Coronary artery (tissue), 2 donors: ENCODE measurements around the gene TMEM19.

Source experiments
- DNase-seq: peaks from one replicate; pipeline ENCODE4 v3.0.0-alpha.2; 2017; ENCODE audit warnings: low spot score
- H3K27ac ChIP-seq, 2 donors: fragments of 200-600 bp; sonication (generic); one replicate each; pipeline ENCODE4 v1.5.1; 2016 to 2019
- H3K4me3 ChIP-seq: fragments of 200-600 bp; sonication (generic); 2 replicates; pipeline ENCODE4 v1.5.1; 2016; ENCODE audit warnings: mild to moderate bottlenecking, moderate library complexity
- CTCF ChIP-seq: fragments of 200-600 bp; sonication (generic); IDR thresholded peaks from one replicate; pipeline ENCODE4 v1.5.1; 2019; ENCODE audit warnings: antibody characterized with exemption

Gene TMEM19

GRCh38 chr12:71727958-71728357, 42.1 kb downstream of the TMEM19 start:
- DNase-seq: no peak
- H3K27ac ChIP-seq: no peak overlapping the region
- no peak overlapping the region for H3K4me3 ChIP-seq
- no peak for TF ChIP-seq CTCF

DNA sequence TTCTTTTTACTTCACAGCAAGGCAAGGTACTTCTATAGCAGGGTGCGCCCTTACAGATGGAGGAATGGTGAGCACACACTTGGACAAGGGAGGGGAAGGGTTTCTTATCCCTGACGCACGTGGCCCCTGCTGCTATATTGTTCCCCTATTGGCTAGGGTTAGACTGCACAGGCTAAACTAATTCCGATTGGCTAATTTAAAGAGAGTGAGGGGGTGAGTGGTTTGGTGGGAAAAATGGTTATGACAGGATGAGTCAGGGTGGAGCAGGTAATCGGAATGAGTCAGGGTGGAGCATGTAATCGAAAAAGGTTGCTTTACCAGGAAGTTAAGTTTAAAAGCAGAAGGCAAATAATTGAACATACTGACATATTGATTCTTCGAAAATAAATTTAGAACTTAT, 45.1 kb downstream of the TMEM19 start:
- H3K4me3 ChIP-seq: no peak overlapping the region

DNA sequence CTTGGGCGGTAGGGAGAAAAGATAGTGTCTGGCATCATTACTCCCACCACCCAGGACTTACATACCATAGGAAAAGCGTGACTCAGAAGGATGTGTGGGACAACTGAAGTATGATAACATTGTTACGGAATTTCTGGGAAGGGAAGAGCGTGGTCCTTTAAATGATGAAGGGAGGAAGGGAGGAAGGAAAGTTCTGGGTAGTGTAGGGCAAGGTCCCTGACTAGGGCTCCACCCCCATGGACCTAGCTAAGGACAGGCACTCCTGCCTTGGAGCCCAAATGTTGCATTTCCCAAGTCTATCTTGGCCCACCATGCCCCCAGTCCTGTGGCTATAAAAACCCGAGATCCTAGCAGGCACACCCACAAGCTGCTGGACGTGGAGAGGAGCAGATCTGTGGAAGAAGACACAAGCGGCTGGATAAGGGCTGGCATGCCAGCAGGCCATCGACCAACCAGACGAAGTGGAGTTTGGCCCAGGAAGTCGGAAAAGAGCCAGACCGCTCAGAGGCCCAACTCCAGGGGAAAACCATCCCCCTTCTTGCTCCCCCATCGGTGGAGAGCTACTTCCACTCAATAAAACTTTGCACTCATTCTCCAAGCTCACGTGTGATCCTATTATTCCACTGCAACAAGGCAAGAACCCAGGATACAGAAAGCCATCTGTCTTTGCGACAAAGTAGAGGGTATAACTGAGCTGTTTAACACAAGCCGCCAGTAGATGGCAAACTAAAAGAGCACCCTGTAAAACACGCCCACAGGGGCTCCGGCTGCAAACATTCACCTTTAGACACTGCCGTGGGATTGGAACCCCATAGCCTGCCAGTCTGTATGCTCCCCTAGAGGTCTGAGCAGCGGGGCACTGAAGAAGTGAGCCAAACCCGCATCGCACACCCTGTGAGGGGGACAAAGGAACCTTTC, 45.8 kb downstream of the TMEM19 start:
- no peak for TF ChIP-seq CTCF
- H3K4me3 ChIP-seq: no peak overlapping the region
- no peak for DNase-seq
- H3K27ac ChIP-seq: no peak overlapping the region

More for the DNA sequence above, 45.1 kb downstream of the TMEM19 start:
- DNase-seq: no peak
- H3K27ac ChIP-seq: no peak overlapping the region
- no peak for TF ChIP-seq CTCF

DNA sequence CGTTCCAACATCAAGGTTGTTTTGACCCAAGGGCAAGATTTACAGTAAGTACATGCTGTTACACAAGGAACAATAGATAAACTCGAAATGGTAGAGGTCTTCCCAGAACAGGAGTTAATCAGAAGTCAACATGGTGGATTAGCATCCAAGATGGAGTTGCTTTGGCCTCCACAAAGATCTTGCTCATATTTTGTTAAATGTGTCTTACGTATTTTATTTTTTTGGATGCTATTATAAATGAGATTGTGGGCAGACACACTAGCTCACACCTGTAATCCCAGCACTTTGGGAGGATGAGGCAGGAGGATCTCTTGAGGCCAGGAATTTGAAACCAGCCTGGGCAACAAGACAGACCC, 46.5 kb downstream of the TMEM19 start:
- H3K4me3 ChIP-seq: no peak overlapping the region
- no peak for TF ChIP-seq CTCF
- no peak for DNase-seq
- H3K27ac ChIP-seq: no peak overlapping the region

DNA sequence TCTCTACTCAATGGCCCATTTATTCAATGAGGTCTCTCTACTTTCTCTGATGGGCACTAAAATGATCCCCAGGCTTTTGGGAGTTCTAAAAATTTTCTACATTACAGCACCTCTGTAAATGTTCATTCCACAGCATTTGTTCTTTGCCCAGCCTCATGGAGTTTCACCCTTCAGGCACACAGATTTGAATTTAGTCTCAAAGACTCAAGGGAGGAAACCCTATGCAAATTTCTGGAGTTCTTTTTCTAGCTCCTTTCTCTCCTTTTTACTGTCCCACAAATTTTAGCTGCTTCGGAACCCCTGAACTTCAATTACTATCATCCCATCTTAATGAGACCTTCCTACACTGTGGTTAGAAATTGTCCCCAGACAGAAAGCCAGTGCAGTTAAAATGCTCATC, 51.3 kb downstream of the TMEM19 start:
- TF ChIP-seq CTCF: no peak
- no peak for DNase-seq
- H3K4me3 ChIP-seq: no peak overlapping the region

GRCh38 chr12:71742998-71743397, 57.1 kb downstream of the TMEM19 start:
- no peak for TF ChIP-seq CTCF
- DNase-seq: no peak

More for the DNA sequence above, 51.3 kb downstream of the TMEM19 start:
- H3K27ac ChIP-seq: no peak overlapping the region

More at GRCh38 chr12:71742998-71743397, 57.1 kb downstream of the TMEM19 start:
- Histone ChIP-seq H3K27ac (no peak overlapping the region), H3K4me3 (no peak overlapping the region)
